AG10803 (cell line): ENCODE results near the gene CTNNA1.
A peak's percentile ranks its signal among the peaks of the same experiment; 100 is the strongest.

Source experiments
- DNase-seq: peaks from one replicate; pipeline ENCODE4 v3.0.0; 2010; ENCODE audit warnings: low read depth
- H3K4me3 ChIP-seq: 2 replicates; pipeline ENCODE4 v1.5.1; 2011; ENCODE audit warnings: mild to moderate bottlenecking, low read length, control low read depth
- CTCF ChIP-seq: conservative IDR thresholded peaks from 2 replicates; pipeline ENCODE4 v1.5.1; 2011; ENCODE audit warnings: mild to moderate bottlenecking, low read length, control low read depth, inconsistent platforms

CTNNA1 gene

GRCh38 chr5:138819081-138819480 is 65.9 kb downstream of the CTNNA1 start:
- H3K4me3 ChIP-seq, result no peak overlapping the region
- DNase-seq, result no peak
- no peak for TF ChIP-seq CTCF

GRCh38 chr5:138820695-138821094 is 67.5 kb downstream of the CTNNA1 start:
- TF ChIP-seq CTCF, result no peak
- no peak overlapping the region for H3K4me3 ChIP-seq

GRCh38 chr5:138824516-138824915 is 71.3 kb downstream of the CTNNA1 start:
- TF ChIP-seq CTCF, result no peak
- H3K4me3 ChIP-seq, result no peak overlapping the region
- DNase-seq, result no peak

More at GRCh38 chr5:138820695-138821094, 67.5 kb downstream of the CTNNA1 start:
- DNase-seq, result no peak

- no peak overlapping the region for H3K4me3 ChIP-seq
- peak; percentile 70 for TF ChIP-seq CTCF
- no peak for DNase-seq
Measured at GRCh38 chr5:138824924-138825863, 72.0 kb downstream of the CTNNA1 start.

GRCh38 chr5:138828556-138828955 is 75.3 kb downstream of the CTNNA1 start:
- TF ChIP-seq CTCF, result no peak
- DNase-seq, result no peak
- no peak overlapping the region for H3K4me3 ChIP-seq

- TF ChIP-seq CTCF, result no peak
- H3K4me3 ChIP-seq, result no peak overlapping the region
- DNase-seq, result peak; percentile 33
Measured at GRCh38 chr5:138829341-138829740, 76.1 kb downstream of the CTNNA1 start.

GRCh38 chr5:138831703-138832102 is 78.5 kb downstream of the CTNNA1 start:
- H3K4me3 ChIP-seq, result no peak overlapping the region
- DNase-seq, result peak; percentile 56
- no peak for TF ChIP-seq CTCF
